HuH-7 (cell line): ENCODE measurements around the gene TSPAN10.

Source experiments
- DNase-seq: peaks from one replicate; pipeline ENCODE4 v3.0.0; 2011; ENCODE audit warnings: low spot score

TSPAN10 gene

GRCh38 chr17:81635431-81635830 lies 1.6 kb upstream of the TSPAN10 start:
- no peak for DNase-seq

GRCh38 chr17:81635973-81636504 lies 957 bp upstream of the TSPAN10 start:
- DNase-seq, result no peak

- no peak for DNase-seq
Observed at GRCh38 chr17:81638683-81639082, 1.7 kb downstream of the TSPAN10 start.

- no peak for DNase-seq
Observed at GRCh38 chr17:81640011-81640410, 3.0 kb downstream of the TSPAN10 start.

- no peak for DNase-seq
Observed at GRCh38 chr17:81641825-81642489, 5.0 kb downstream of the TSPAN10 start.

GRCh38 chr17:81644496-81644895 lies 7.5 kb downstream of the TSPAN10 start:
- DNase-seq, result no peak

GRCh38 chr17:81644976-81645952 lies 8.3 kb downstream of the TSPAN10 start:
- no peak for DNase-seq

GRCh38 chr17:81646869-81647600 lies 10.0 kb downstream of the TSPAN10 start:
- no peak for DNase-seq

GRCh38 chr17:81647640-81648012 lies 10.6 kb downstream of the TSPAN10 start:
- no peak for DNase-seq

GRCh38 chr17:81648013-81648706 lies 11.2 kb downstream of the TSPAN10 start:
- no peak for DNase-seq

GRCh38 chr17:81648707-81649085 lies 11.7 kb downstream of the TSPAN10 start:
- DNase-seq, result no peak

GRCh38 chr17:81650951-81651350 lies 14.0 kb downstream of the TSPAN10 start:
- DNase-seq, result no peak

GRCh38 chr17:81651692-81652091 lies 14.7 kb downstream of the TSPAN10 start:
- no peak for DNase-seq

- no peak for DNase-seq
Observed at GRCh38 chr17:81652906-81653771, 16.1 kb downstream of the TSPAN10 start.

- no peak for DNase-seq
Observed at GRCh38 chr17:81655378-81656117, 18.6 kb downstream of the TSPAN10 start.

- DNase-seq, result no peak
Observed at GRCh38 chr17:81656118-81656743, 19.2 kb downstream of the TSPAN10 start, which contains the start of gene PDE6G. PDE6G (minus strand) TSS chr17:81656542; CDS start chr17:81653305, 3,237 bp downstream.

GRCh38 chr17:81656835-81657234 lies 19.8 kb downstream of the TSPAN10 start:
- no peak for DNase-seq

GRCh38 chr17:81659038-81659437 lies 22.0 kb downstream of the TSPAN10 start:
- no peak for DNase-seq

GRCh38 chr17:81660441-81660840 lies 23.4 kb downstream of the TSPAN10 start:
- no peak for DNase-seq
